PC-3 (cell line): ENCODE data around the gene KRT17.

Experiments
- CTCF ChIP-seq: fragments of 300-600 bp; sonication (generic); conservative IDR thresholded peaks from 2 replicates; pipeline ENCODE4 v1.5.1; 2017; ENCODE audit warnings: antibody characterized with exemption, low read depth, mild to moderate bottlenecking, low read length
- EZH2phosphoT487 ChIP-seq: fragments of 300-600 bp; sonication (generic); IDR thresholded peaks from 2 replicates; pipeline ENCODE4 v1.6.1; 2018; ENCODE audit warnings: mild to moderate bottlenecking, antibody characterized with exemption, low read length, borderline replicate concordance

- TF ChIP-seq CTCF (no peak), EZH2phosphoT487 (no peak)
These were observed 28.1 kb upstream of the KRT17 start for GRCh38 chr17:41652461-41652970.
